Raji (cell line): ENCODE results near the gene MX1.

Experiments used
- POLR2A ChIP-seq: IDR thresholded peaks from 2 replicates; pipeline ENCODE4 v1.6.1; 2011; ENCODE audit warnings: low read depth, low read length, control low read depth; ENCODE audit not compliant: insufficient read depth

MX1 gene

DNA sequence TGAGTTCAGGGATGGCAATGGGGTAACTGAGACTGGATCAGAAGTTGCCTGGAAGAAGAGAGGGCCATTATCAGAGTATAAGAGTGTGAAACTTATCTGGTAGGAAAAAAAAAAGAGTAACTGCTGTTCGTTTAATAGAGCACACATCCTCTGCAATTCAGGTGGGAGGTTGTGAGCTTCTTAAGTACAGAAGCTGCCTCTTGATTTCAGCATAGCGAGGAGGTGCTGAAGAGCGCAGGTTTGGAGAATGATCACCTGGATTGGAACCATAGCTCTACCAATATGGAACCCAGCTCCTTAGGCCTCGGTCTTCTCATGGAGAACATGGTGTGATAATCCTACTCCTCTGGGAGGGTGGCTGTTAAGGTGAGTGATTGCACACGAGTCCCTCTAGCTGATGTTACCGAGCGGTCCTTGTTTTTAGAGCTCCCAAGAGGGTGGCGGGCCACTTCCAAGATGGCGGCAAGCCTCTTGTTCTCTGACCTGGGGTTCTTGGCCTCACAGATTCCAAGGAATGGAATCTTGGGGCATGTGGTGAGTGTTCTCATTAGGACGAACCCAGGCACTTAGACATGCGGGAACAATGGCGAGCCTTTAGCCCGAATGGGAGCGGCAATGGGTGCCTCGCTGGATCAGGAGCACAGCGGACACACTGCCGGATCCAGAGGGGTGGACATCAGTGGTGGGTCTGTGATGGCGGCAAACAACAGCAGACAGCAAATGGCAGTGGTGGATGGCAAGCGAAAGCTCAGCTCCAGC is 3.3 kb upstream of the MX1 start:
- TF ChIP-seq POLR2A = no peak

GRCh38 chr21:41425588-41425953 is 468 bp upstream of the MX1 start:
- TF ChIP-seq POLR2A = no peak

DNA sequence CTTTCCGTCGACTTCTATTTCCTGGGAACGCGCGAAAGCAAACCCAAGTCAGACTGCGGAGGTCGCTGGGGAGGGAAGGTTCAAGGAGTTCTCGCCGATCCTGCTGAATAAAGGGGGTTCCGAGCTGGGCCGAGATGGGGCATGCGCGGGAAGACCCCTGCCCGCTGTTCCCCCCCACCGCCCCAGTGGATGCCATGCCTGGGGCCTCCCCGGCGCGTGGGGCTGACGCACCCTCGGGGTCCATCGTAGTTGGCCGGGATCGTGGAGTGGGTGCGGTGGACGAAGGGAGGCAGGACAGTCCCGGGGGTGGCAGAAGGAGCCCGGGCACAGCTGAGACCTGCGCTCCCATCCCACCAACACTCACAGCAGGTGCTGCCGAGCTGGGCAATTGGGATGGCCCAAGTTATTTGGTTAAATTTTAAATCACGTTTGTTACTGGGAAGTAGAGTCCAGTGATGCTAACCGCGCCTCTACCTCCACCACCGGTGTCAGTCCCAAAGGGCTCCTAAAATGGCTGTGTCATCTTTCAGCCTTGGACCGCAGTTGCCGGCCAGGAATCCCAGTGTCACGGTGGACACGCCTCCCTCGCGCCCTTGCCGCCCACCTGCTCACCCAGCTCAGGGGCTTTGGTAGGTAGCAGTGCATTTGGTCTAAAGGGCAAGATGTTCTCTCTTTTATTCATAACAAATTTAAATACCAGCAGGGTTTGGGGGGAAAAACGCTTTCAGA is 801 bp downstream of the MX1 start:
- no peak for TF ChIP-seq POLR2A

GRCh38 chr21:41427556-41427955 is 1.5 kb downstream of the MX1 start:
- TF ChIP-seq POLR2A = no peak

DNA sequence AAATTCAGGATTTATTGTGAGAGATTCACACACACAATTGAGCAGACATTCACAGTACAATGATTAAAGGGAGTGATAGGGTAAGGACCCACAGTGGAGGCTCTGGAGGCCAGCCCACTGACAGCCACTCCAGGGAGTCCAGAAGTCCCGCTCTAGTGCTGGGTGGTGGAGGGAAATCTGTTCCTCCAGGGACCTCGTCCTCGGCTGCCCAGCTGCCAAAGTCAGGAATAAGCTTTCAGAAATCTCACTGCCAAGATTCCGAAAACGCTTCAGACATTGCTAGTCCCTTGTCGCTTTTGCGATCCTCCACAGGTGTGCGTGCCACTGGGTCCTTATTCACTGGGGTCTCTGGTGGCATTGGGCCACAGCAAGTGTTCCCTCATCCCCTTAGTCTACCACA is 2.3 kb downstream of the MX1 start:
- no peak for TF ChIP-seq POLR2A

GRCh38 chr21:41428847-41429246 is 2.8 kb downstream of the MX1 start:
- TF ChIP-seq POLR2A = no peak

DNA sequence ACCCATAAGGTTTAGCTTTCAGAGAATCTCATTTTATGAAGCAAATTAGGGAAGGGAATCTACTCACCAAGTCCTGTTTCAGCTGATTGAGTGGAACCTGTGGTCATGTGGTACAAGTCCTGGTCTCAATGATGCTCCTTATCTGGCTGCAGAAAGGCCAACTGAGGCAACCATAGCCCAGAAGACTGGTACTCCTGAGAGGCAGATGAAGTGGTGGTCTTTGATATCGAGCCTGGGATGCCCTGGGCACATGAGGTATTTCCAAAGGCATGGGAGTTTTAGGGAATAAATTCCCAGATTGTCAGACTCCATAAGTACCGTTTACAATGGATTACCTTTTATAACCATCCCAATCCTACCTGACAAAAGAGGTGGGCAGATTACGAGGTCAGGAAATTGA is 3.3 kb downstream of the MX1 start:
- TF ChIP-seq POLR2A = no peak

- TF ChIP-seq POLR2A = no peak
Measured at GRCh38 chr21:41429925-41430491, 4.0 kb downstream of the MX1 start.

- TF ChIP-seq POLR2A = no peak
Measured at GRCh38 chr21:41431788-41432548, 5.9 kb downstream of the MX1 start.

GRCh38 chr21:41432562-41433460 is 6.8 kb downstream of the MX1 start:
- TF ChIP-seq POLR2A = no peak

GRCh38 chr21:41433566-41433965 is 7.5 kb downstream of the MX1 start:
- TF ChIP-seq POLR2A = no peak

DNA sequence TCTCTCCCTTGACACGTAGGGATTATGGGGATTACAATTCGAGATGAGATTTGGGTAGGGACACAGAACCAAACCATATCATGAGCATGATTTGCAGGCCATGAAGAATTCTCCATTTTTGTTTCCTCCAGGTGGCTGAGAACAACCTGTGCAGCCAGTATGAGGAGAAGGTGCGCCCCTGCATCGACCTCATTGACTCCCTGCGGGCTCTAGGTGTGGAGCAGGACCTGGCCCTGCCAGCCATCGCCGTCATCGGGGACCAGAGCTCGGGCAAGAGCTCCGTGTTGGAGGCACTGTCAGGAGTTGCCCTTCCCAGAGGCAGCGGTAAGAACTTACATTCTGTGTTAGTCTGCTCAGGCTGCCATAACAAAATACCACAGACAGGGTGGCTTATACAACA is 9.7 kb downstream of the MX1 start:
- no peak for TF ChIP-seq POLR2A

GRCh38 chr21:41437729-41438128 is 11.7 kb downstream of the MX1 start:
- no peak for TF ChIP-seq POLR2A

DNA sequence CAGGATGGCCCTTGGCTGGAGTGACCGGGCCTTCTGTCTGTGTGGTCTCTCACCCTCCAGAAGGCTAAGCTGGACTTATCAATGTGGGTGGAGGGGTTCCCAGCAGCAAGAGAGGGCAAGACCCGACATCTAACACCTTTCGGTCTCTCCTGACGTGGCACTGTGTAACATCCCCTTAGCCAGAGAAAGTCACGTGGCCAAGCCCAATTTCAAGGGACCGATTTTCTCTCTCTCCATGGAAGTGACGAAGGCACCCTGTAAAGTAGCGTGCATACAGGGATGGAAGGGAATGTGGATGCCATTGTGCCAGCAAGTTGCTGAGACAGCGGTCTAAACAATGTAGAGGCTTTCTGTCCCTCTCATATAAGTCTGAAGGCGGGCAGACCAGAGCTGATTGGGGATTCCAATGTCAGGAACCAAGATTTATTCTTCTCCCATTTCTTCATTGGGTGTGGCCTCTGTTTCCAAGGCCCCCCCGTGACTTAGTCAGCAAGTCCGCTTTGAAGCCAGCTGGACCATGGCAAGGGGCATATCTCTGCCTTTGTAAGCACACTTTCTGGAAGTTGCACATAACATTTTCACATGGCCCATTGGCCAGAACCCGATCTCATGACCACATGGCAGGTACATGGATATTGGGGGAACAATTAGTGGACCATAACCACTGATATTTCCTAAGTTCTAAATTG is 12.5 kb downstream of the MX1 start:
- TF ChIP-seq POLR2A = no peak
